Activated effector memory CD4-positive, alpha-beta T cell treated with Interleukin-2 at 50 U/mL for 16 hours (primary cell): ENCODE measurements around the gene DCXR.
"Not testable (repeated sequence)": the region's sequence is repeated elsewhere in the genome, so short reads cannot be mapped to it uniquely, and the experiment has no call there.

Source experiments
- DNase-seq: peaks from one replicate; pipeline ENCODE4 v3.0.0-alpha.2; 2020

The DCXR gene

GRCh38 chr17:82054351-82055022, 17.0 kb upstream of the DCXR start:
- DNase-seq: no peak

GRCh38 chr17:82053556-82054263, 16.2 kb upstream of the DCXR start:
- DNase-seq: no peak

GRCh38 chr17:82053130-82053529, 15.6 kb upstream of the DCXR start:
- no peak for DNase-seq

DNA sequence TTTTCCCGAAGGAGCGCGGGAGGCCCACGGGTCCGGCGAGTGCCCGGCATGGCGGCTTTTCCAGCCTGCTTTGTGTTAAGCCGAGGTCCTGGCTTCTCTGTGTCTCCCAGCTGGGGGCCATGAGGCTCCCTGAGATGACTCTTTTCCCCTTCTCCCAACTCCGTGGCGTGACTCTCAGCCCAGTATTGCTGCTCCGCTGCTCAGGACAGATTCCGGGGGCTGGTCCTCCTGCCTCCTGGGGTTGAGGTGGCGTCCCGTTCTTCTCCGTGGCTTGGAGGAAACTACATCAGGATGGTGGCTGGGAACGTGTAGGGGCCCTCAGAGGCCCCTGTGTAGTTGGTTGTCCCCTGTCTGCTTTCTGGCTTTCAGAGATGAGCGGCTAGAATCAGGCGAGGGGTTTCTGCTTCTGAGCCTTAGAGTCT, 15.2 kb upstream of the DCXR start:
- no peak for DNase-seq

DNA sequence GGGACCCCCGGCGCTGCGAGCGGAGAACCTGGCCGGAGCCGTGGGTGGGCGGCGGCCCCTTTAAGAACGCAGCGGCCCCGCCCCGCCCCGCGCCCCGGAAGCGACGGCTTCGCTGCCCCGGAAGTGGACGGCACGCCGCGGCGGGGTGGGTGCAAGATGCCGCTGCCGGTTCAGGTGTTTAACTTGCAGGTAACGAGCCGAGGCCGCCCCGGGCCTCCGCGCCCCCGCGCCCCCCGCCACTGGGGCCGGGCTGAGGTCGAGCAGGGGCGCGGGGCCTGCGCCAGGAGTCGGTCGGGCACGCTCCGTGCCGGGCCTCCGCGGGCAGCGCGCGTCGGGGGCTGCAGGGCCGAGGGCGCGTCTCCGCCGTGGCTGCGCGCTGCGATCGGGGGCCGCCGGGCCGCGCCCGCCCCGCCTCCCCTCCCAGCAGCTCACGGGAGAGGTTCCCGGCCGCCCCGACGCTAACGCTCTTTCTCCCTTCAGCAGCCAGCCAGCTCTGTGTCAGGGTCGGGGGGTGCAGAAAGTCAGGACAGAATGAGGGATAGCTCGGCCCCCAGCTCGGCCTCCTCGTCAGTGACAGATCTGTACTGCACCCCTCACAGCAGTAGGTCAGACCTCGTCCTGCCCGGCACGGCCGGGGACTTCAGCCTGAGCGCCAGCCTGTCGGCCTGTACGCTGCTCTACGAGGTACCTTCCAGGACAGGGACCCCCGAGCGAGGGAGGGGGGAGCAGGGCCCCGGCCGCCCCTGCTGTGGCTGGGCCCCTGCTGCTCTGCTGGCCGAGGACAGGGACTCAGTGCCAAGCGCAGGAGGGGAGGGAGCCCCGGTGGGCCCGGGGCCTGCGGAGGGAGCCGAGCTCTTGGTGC, 14.5 kb upstream of the DCXR start, which contains the start of the genes GPS1 and RFNG:
TSS of gene GPS1 (plus strand) at position 123 of the 862 bp plus-strand sequence. CDS start at position 157, 34 bp downstream.
TSS of gene RFNG (minus strand) at position 36 of the 862 bp plus-strand sequence. CDS start 45 bp downstream, outside the sequence.
- peak; percentile 77 for DNase-seq

DNA sequence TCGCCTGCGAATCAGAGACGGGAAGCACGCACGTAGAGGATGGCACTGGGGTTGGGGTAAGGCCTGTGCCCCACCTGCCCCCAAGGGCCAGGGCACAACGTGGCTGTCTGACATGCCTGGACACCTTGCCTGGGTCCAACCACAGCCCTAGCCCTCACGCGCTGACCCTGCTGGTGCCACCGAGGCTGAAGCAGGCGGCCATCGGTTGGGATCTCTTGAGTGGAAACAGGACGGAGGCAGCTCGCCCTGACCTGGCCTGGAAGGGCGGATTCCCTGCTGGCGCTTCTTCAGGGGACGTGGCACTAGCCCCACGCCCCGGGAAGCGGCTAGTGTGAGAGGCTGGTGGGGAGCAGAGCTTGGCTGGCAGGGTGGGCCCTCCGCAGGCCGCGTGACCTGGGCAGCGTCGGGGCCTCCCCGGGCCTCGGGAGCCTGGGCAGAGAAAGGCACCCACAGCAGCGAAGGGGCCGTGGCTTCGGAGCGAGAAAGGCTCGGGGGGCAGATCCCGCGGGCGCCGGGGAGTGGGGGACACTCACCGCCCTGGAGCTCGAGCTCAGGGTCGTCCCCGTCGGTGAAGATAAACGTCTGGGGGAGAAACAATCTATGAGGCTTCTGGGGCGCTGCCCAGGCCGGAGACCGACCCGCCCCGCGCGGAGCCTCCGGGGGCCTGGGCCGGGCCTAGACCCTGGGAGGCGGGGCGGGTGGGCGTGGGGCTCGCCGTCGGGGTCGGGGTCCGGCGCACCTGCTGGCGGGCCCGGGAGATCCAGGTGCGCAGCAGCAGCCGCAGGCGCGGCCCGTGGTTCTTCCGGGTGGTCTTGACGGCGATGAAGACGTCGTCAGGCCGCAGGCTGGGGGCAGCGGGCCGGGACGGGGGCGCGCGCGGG, 13.5 kb upstream of the DCXR start:
- DNase-seq: no peak

- DNase-seq: no peak
These were observed 12.8 kb upstream of the DCXR start for GRCh38 chr17:82050152-82050760.

DNA sequence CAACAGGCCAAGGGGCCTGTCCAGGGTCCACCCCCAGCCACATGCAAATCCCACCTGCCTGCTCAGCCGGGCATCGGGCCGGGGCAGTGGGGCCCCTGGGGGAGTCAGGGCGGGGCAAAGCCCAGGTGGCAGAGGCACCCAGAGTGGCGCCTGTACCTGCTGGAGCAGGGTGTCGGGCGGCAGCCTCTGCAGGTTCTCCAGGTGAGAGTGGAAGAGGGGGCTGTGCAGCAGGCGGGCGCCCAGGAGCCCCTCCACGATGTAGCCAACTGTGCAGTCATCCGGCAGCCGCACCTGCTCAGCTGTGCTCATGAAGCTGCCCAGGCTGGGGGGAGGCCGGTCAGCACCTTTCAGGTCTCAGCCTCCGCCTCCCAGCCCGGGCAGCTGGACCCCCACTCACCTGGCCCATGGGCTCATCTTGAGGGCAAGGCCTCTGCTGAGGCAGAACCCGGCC, 12.0 kb upstream of the DCXR start:
- DNase-seq: no peak

GRCh38 chr17:82049106-82049505, 11.6 kb upstream of the DCXR start:
- no peak for DNase-seq

- no peak for DNase-seq
These were observed 11.1 kb upstream of the DCXR start for GRCh38 chr17:82048571-82048971.

DNA sequence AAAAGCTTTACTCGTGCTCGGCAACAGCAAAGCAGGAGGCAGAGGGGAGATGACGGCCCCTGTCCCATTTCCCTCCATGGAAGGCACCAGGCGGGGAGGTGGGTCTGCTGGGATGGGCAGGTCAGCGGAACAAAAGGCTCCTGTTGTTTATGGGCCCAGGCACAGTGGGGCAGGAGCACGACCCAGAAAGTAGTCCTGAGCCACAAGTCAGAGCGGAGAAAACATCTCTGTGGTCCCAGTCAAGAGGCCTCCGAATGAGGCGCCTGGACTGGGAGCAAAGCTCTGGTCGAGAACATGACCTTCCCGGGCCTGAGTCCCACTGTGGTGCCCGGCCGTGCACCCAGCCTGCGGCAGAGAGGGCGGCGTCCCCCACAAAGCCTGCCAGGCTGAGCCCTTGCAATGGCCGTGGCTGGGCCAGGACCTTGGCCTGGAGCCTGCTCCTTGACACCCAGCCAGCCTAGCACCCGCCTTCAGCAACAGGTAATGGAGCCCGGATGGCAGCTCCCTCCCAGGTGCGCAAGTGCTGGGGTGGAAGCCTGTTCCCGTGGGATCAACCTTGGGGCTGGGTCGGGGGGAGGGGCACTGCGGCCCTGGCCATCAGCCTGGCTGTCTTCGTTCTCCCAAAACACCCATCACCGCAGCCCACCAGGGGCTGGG, 10.5 kb upstream of the DCXR start:
- no peak for DNase-seq

GRCh38 chr17:82047379-82047778, 9.9 kb upstream of the DCXR start:
- DNase-seq: no peak

GRCh38 chr17:82046903-82047302, 9.4 kb upstream of the DCXR start:
- no peak for DNase-seq

- no peak for DNase-seq
These were observed 8.5 kb upstream of the DCXR start for GRCh38 chr17:82045936-82046484.

DNA sequence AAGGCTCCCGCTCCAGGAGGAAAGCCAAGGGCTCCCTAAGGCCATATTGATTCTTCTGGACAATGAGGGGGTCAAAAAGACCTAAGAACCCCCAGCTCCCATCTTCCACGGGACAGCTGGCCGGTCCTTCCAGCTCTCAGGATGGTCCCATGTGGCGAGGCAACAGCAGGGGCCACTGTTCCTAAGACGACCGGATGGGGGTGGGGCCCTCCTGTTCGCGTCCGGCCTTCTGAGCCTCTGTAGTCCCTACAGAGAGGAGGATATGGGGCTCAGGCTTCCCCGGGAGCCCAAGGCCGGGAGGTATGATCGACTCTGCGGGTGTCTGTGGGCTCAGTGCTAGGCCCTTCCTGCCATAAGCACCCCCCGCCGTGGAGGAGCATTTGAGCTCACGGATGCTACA, 6.0 kb upstream of the DCXR start:
- DNase-seq: no peak

- DNase-seq: no peak
These were observed 5.2 kb upstream of the DCXR start for GRCh38 chr17:82042649-82043048.

DNA sequence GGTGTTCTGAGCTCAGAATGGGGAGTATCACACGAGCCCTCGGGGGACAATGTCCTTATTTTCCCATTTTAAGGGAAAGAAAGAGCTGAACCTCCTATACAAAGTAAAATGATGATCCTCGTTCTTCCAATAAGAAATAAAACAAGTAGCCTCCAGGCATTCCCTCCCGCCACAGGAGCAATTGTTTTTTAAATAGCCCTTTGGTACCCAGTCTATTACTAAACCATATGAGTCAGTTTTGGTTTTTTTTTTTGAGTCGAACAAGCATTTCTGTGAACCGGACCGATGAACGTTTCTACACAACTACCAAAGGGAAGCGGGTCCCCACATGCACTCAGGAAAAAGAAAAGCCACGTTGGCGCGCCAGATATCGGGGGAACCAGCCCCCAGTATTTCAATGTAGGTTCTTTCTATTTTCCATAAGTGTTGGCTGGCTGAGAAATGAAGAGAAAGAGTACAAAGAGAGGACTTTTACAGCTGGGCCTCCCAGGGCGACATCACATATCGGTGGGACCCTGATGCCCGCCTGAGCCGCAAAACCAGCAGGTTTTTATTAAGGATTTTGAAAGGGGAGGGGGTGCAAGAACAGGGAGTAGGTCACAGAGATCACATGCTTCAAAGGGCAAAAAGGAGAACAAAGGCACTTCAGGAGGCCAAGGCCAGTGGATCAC, 3.8 kb upstream of the DCXR start:
- DNase-seq: no peak

DNA sequence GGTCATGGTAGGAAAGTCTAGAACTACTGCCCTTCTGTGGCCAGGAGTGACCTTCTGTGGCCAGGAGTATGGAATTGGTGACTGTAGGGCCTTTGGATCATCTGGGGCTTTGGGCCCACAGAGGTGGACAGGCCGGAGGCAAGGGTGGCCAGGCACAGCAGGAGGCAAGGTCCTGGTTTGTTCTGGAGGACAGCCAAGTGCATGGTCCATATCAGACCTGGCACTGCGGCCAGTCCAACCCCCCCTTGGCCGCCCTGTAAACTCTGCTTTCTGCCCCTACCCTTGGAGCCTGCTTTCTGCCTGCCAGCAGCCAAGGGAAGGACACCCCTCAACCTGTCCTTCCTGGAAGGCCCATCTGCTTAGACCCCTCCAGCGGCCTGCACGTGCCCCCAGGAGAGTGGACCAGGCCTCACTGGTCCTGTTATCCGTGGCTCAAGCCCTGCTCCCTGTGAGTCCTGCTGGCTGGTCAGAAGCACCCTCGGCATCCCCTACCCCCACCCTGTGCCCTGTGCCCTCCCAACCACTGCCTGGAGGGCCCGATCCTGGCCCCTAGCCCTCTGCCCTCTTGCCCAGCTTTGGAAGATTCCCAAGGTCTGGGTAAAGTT, 2.3 kb upstream of the DCXR start:
- DNase-seq: no peak

DNA sequence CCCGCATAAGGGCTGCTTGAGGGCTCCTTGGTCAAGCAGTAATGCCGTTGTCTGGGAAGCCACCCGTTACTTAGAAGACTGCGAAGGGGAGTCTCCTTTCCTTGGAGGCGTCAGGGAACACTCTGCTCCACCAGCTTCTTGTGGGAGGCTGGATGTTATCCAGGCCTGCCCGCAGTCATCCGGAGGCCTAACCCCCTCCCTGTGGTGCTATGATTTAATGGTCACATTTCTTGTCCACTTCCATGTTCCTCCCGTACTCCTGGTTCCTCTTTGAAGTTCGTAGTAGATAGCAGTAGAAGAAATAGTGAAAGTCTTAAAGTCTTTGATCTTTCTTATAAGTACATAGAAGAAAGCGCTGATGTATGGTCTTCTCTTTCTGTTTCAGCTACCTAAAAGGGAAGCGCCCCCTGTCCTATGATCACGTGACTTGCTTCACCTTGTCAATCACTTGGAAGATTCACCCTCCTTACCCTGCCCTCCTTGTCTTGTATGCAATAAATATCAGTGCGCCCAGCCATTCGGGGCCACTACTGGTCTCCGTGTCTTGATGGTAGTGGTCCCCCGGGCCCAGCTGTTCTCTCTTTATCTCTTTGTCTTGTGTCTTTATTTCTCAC, 1.4 kb upstream of the DCXR start:
- not testable (repeated sequence) for DNase-seq

DNA sequence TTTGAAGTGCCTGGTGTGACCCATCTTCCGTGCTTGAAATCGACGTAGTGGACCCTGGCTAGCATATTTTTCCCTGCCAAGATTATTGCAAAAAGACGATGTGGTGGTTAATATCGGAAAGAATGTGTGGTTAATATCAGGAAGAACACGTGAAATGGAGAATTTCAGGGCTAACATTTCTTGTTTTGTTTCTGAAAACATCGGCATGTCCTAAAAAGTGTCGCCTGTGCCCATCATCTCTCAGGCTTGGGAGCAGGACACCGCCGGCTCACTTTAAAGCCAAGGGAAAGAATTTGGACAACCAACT, 345 bp upstream of the DCXR start:
- DNase-seq: no peak
